K562 (cell line): ENCODE measurements around the gene VBP1. TPM values are rescaled to one million over a fixed set of nuclear protein-coding genes. Genes with fewer than 3 reads are reported as not detected.

ENCODE experiments used
- C11orf30 ChIP-seq: fragments of 450-650 bp; IDR thresholded peaks from 2 replicates; pipeline ENCODE4 v1.6.1; 2016; ENCODE audit warnings: low read depth, mild to moderate bottlenecking
- ETS2 ChIP-seq: IDR thresholded peaks from 2 replicates; pipeline ENCODE4 v1.6.1; 2016; ENCODE audit warnings: borderline replicate concordance, missing genetic modification characterization, mild to moderate bottlenecking, moderate library complexity, missing compliant biosample characterization; ENCODE audit not compliant: poor library complexity, severe bottlenecking
- HBP1 ChIP-seq: fragments of 450-650 bp; formaldehyde crosslinking; IDR thresholded peaks from 2 replicates; pipeline ENCODE4 v1.4.0; 2022; ENCODE audit warnings: missing genetic modification characterization
- HNRNPLL ChIP-seq: fragments of 200-400 bp; formaldehyde crosslinking; IDR thresholded peaks from 2 replicates; pipeline ENCODE4 v1.6.1; 2017; ENCODE audit warnings: low read length, low read depth, mild to moderate bottlenecking; ENCODE audit not compliant: poor library complexity, severe bottlenecking
- MTA3 ChIP-seq: fragments of 450-650 bp; formaldehyde crosslinking; IDR thresholded peaks from 2 replicates; pipeline ENCODE4 v1.6.1; 2017; ENCODE audit warnings: mild to moderate bottlenecking, borderline replicate concordance
- NR2F6 ChIP-seq: fragments of 450-650 bp; formaldehyde crosslinking; IDR thresholded peaks from 2 replicates; pipeline ENCODE4 v1.4.0; 2020; ENCODE audit warnings: mild to moderate bottlenecking
- PHTF2 ChIP-seq: fragments of 250-450 bp; sonication (Bioruptor Pico); IDR thresholded peaks from 2 replicates; pipeline ENCODE4 v1.5.0; 2021; ENCODE audit warnings: mild to moderate bottlenecking
- PRMT5 ChIP-seq: sonication (generic); formaldehyde crosslinking; IDR thresholded peaks from 2 replicates; pipeline ENCODE4 v1.5.0; 2020; ENCODE audit warnings: missing genetic modification reagents
- SMC3 ChIP-seq: conservative IDR thresholded peaks from 2 replicates; pipeline ENCODE4 v1.6.1; 2011; ENCODE audit warnings: low read depth, low read length, improper control_type of control experiment; ENCODE audit not compliant: insufficient read depth
- TCF3 ChIP-seq: sonication (generic); formaldehyde crosslinking; IDR thresholded peaks from 2 replicates; pipeline ENCODE4 v1.4.0; 2020; ENCODE audit warnings: mild to moderate bottlenecking, missing genetic modification reagents
- TCF7L2 ChIP-seq: fragments of 150-350 bp; IDR thresholded peaks from 2 replicates; pipeline ENCODE4 v1.6.1; 2016; ENCODE audit warnings: low read depth, mild to moderate bottlenecking, low read length, moderate library complexity
- ZBTB11 ChIP-seq, 3 experiments: fragments of 200-800 bp in 1 of 3; fragments of 250-450 bp in 1 of 3; fragments of 450-650 bp in 1 of 3; sonication (Bioruptor Pico) in 1 of 3; sonication (Bioruptor generic) in 1 of 3; formaldehyde crosslinking in 1 of 3; IDR thresholded peaks; 2 replicates each; pipeline versions ENCODE4 v1.6.1 to v1.8.0; 2016 to 2022; ENCODE audit warnings: mild to moderate bottlenecking in 2 of 3, missing genetic modification characterization in 2 of 3, missing compliant biosample characterization in 1 of 3, moderate library complexity in 1 of 3
- ZFP36 ChIP-seq: fragments of 150-350 bp; IDR thresholded peaks from 2 replicates; pipeline ENCODE4 v1.6.1; 2018; ENCODE audit warnings: low read length, low read depth; ENCODE audit not compliant: partially characterized antibody
- ZNF274 ChIP-seq: IDR thresholded peaks from 2 replicates; pipeline ENCODE4 v1.6.1; 2011; ENCODE audit warnings: low read depth, mild to moderate bottlenecking, low read length, moderate library complexity, borderline replicate concordance
- polyA plus RNA-seq, 8 experiments: library from polyadenylated mRNA; depleted of rRNA in 4 of 8; stranded (reverse) in 5 of 8; unstranded in 3 of 8; fragments of >200 nt; fragmentation: Nextera tagmentation in 2 of 8; fragmentation: Illumina TruSeq in 1 of 8; extraction: Ambion mirVana in 2 of 8; extraction: Trizol in 1 of 8; gene quantifications; 2 replicates each; pipeline versions ENCODE4 v1.2.1 to v1.2.3, GENCODE V29; 2011 to 2014; ENCODE audit warnings: inconsistent platforms in 1 of 8, missing spikeins in 1 of 8
- total RNA-seq, 7 experiments: library from RNA; depleted of rRNA in 6 of 7; stranded (reverse); fragments of >200 nt in 6 of 7; fragmentation: Illumina TruSeq in 2 of 7; extraction: Trizol in 2 of 7; gene quantifications; 2 replicates each; pipeline versions ENCODE4 v1.2.1 to v1.2.3, GENCODE V29; 2011 to 2021; ENCODE audit warnings: low replicate concordance in 1 of 7
- TF ChIP-seq, protein P1 (sequence below): fragments of 250-450 bp; sonication (Bioruptor Pico); IDR thresholded peaks from 2 replicates; pipeline ENCODE4 v1.8.0; 2022; ENCODE audit warnings: moderate library complexity, mild to moderate bottlenecking, inconsistent platforms
- TF ChIP-seq, protein P2 (sequence below): fragments of 250-450 bp; sonication (Bioruptor Pico); IDR thresholded peaks from 2 replicates; pipeline ENCODE4 v1.9.0; 2021; ENCODE audit warnings: mild to moderate bottlenecking, inconsistent platforms
- TF ChIP-seq, protein P3 (sequence below), 2 experiments: fragments of 250-450 bp in 1 of 2; fragments of 450-650 bp in 1 of 2; sonication (Bioruptor Pico) in 1 of 2; IDR thresholded peaks; 2 replicates each; pipeline versions ENCODE4 v1.6.1 to v1.8.0; 2016 to 2021; ENCODE audit warnings: mild to moderate bottlenecking in 2 of 2, moderate library complexity in 2 of 2, missing compliant biosample characterization in 1 of 2, missing genetic modification characterization in 1 of 2

VBP1 gene
- total and polyA plus RNA-seq, 9 of the 15 experiments (the other 6 are each of a cell fraction or from before 2014, with no cell fraction given) = 83.2 to 263 (median 151) TPM

- TF ChIP-seq ETS2 (no peak), C11orf30 (no peak), TCF7L2 (no peak), PRMT5 (no peak), SMC3 (0 out of 2 replicates have a peak, but pooled peaks have one; percentile 16), ZBTB11 (CRISPR knock-in tag; IDR thresholded peaks at IDR 0.05) (no peak), HBP1 (CRISPR knock-in tag) (no peak), PHTF2 (CRISPR knock-in tag) (no peak), MTA3 (no peak), ZFP36 (no peak), ZNF274 (no peak), TCF3 (CRISPR knock-in tag) (no peak), NR2F6 (no peak), HNRNPLL (peak; percentile 72)
- TF ChIP-seq, protein P1, sequence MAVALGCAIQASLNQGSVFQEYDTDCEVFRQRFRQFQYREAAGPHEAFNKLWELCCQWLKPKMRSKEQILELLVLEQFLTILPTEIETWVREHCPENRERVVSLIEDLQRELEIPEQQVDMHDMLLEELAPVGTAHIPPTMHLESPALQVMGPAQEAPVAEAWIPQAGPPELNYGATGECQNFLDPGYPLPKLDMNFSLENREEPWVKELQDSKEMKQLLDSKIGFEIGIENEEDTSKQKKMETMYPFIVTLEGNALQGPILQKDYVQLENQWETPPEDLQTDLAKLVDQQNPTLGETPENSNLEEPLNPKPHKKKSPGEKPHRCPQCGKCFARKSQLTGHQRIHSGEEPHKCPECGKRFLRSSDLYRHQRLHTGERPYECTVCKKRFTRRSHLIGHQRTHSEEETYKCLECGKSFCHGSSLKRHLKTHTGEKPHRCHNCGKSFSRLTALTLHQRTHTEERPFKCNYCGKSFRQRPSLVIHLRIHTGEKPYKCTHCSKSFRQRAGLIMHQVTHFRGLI (CRISPR knock-in tag) = no peak
- TF ChIP-seq, protein P2, sequence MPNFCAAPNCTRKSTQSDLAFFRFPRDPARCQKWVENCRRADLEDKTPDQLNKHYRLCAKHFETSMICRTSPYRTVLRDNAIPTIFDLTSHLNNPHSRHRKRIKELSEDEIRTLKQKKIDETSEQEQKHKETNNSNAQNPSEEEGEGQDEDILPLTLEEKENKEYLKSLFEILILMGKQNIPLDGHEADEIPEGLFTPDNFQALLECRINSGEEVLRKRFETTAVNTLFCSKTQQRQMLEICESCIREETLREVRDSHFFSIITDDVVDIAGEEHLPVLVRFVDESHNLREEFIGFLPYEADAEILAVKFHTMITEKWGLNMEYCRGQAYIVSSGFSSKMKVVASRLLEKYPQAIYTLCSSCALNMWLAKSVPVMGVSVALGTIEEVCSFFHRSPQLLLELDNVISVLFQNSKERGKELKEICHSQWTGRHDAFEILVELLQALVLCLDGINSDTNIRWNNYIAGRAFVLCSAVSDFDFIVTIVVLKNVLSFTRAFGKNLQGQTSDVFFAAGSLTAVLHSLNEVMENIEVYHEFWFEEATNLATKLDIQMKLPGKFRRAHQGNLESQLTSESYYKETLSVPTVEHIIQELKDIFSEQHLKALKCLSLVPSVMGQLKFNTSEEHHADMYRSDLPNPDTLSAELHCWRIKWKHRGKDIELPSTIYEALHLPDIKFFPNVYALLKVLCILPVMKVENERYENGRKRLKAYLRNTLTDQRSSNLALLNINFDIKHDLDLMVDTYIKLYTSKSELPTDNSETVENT (CRISPR knock-in tag) = no peak
- TF ChIP-seq, protein P3, sequence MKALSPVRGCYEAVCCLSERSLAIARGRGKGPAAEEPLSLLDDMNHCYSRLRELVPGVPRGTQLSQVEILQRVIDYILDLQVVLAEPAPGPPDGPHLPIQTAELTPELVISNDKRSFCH (CRISPR knock-in tag; IDR thresholded peaks at IDR 0.05) = no peak
- TF ChIP-seq, protein P3 (tag; IDR thresholded peaks at IDR 0.05) = no peak
Measured at GRCh38 chrX:155216179-155216939, at the start of gene VBP1 (continued).
